Neural cell (in vitro differentiated cells): ENCODE data around the gene PDGFA. TPM values are rescaled to one million over a fixed set of nuclear protein-coding genes. Genes with fewer than 3 reads are reported as not detected.

Experiments
- H2AFZ ChIP-seq: fragments of 200-600, 300-800 bp; sonication (generic), shearing (Covaris generic); 2 replicates; pipeline ENCODE4 v1.6.0; 2014; ENCODE audit warnings: low read depth, mild to moderate bottlenecking, antibody characterized with exemption, low read length, moderate library complexity
- H3F3A ChIP-seq: fragments of 200-600 bp; shearing (Covaris generic); 2 replicates; pipeline ENCODE4 v1.6.1; 2016; ENCODE audit warnings: mild to moderate bottlenecking, moderate library complexity, mixed read lengths, antibody characterized with exemption, low read length; ENCODE audit not compliant: insufficient read depth, poor library complexity, severe bottlenecking
- H3K27ac ChIP-seq: fragments of 200-600, 300-800 bp; sonication (generic), shearing (Covaris generic); 2 replicates; pipeline ENCODE4 v1.5.1; 2014; ENCODE audit warnings: mild to moderate bottlenecking, low read length, moderate library complexity
- H3K27me3 ChIP-seq: fragments of 300-800, 200-600 bp; sonication (generic), shearing (Covaris generic); 2 replicates; pipeline ENCODE4 v1.6.0; 2014; ENCODE audit warnings: mild to moderate bottlenecking, low read depth, low read length, moderate library complexity; ENCODE audit not compliant: insufficient read depth
- H3K36me3 ChIP-seq: fragments of 300-800, 200-600 bp; sonication (generic), shearing (Covaris generic); 2 replicates; pipeline ENCODE4 v1.5.1; 2014; ENCODE audit warnings: mild to moderate bottlenecking, antibody characterized with exemption, low read length, moderate library complexity; ENCODE audit not compliant: insufficient read depth
- H3K4me2 ChIP-seq: fragments of 300-800, 200-600 bp; sonication (generic), shearing (Covaris generic); 2 replicates; pipeline ENCODE4 v1.6.0; 2014; ENCODE audit warnings: mild to moderate bottlenecking, low read length
- H3K4me3 ChIP-seq: fragments of 300-800, 200-600 bp; sonication (generic), shearing (Covaris generic); 2 replicates; pipeline ENCODE4 v1.5.1; 2014; ENCODE audit warnings: mild to moderate bottlenecking, low read length, moderate library complexity
- H3K79me2 ChIP-seq: fragments of 200-600 bp; shearing (Covaris generic); replicated peaks from 2 replicates; pipeline ENCODE4 v1.6.0; 2014; ENCODE audit warnings: mild to moderate bottlenecking, low read length, moderate library complexity; ENCODE audit not compliant: insufficient read depth
- H3K9ac ChIP-seq: fragments of 300-800, 200-600 bp; sonication (generic), shearing (Covaris generic); 2 replicates; pipeline ENCODE4 v1.6.1; 2016; ENCODE audit warnings: mild to moderate bottlenecking, low read length, mixed read lengths
- H3K9me2 ChIP-seq: fragments of 200-600 bp; shearing (Covaris generic); 2 replicates; pipeline ENCODE4 v1.6.1; 2016; ENCODE audit warnings: mild to moderate bottlenecking, low read length, mixed read lengths; ENCODE audit not compliant: insufficient read depth
- H3K9me3 ChIP-seq: fragments of 200-600, 300-800 bp; sonication (generic), shearing (Covaris generic); 2 replicates; pipeline ENCODE4 v1.6.1; 2016; ENCODE audit warnings: mild to moderate bottlenecking, mixed run types, low read length, moderate library complexity, mixed read lengths
- H4K20me1 ChIP-seq: fragments of 200-600 bp; shearing (Covaris generic); 2 replicates; pipeline ENCODE4 v1.6.1; 2016; ENCODE audit warnings: mild to moderate bottlenecking, mixed run types; ENCODE audit not compliant: insufficient read depth
- EP300 ChIP-seq: fragments of 450-650 bp; conservative IDR thresholded peaks from 2 replicates; pipeline ENCODE4 v1.6.1; 2014; ENCODE audit warnings: antibody characterized with exemption, mild to moderate bottlenecking, moderate library complexity; ENCODE audit not compliant: poor library complexity, severe bottlenecking
- EZH2 ChIP-seq: fragments of 200-600, 300-800 bp; shearing (Covaris generic), sonication (generic); IDR thresholded peaks from 2 replicates; pipeline ENCODE4 v1.6.1; 2014; ENCODE audit warnings: antibody characterized with exemption, low read length, borderline replicate concordance, mild to moderate bottlenecking; ENCODE audit not compliant: insufficient read depth, poor library complexity, severe bottlenecking
- MXI1 ChIP-seq: fragments of 450-650 bp; conservative IDR thresholded peaks from 2 replicates; pipeline ENCODE4 v1.6.1; 2014; ENCODE audit warnings: antibody characterized with exemption, mild to moderate bottlenecking; ENCODE audit not compliant: poor library complexity, severe bottlenecking
- POLR2AphosphoS5 ChIP-seq: IDR thresholded peaks from 2 replicates; pipeline ENCODE4 v1.6.1; 2012
- RAD21 ChIP-seq: fragments of 450-650 bp; conservative IDR thresholded peaks from 2 replicates; pipeline ENCODE4 v1.6.1; 2014; ENCODE audit warnings: antibody characterized with exemption, mild to moderate bottlenecking, moderate library complexity
- SMC3 ChIP-seq: fragments of 450-650 bp; conservative IDR thresholded peaks from 2 replicates; pipeline ENCODE4 v1.6.1; 2014; ENCODE audit warnings: antibody characterized with exemption, mild to moderate bottlenecking, moderate library complexity; ENCODE audit not compliant: poor library complexity
- TAF1 ChIP-seq: IDR thresholded peaks from 2 replicates; pipeline ENCODE4 v1.6.1; 2012; ENCODE audit warnings: low read depth
- polyA plus RNA-seq: library from polyadenylated mRNA; depleted of rRNA; stranded (reverse); fragments of >200 nt; gene quantifications from 2 replicates; pipeline ENCODE4 v1.2.3, GENCODE V29; 2014
- TF ChIP-seq, protein P1 (sequence below): fragments of 450-650 bp; IDR thresholded peaks from 2 replicates; pipeline ENCODE4 v1.5.1; 2014; ENCODE audit warnings: antibody characterized with exemption, mild to moderate bottlenecking, moderate library complexity; ENCODE audit not compliant: poor library complexity, severe bottlenecking
- TF ChIP-seq, protein P2 (sequence below): IDR thresholded peaks from 2 replicates; pipeline ENCODE4 v1.6.1; 2012; ENCODE audit warnings: borderline replicate concordance

PDGFA gene
- polyA plus RNA-seq, 1 donor from 2014 or later: 4.1 TPM

DNA sequence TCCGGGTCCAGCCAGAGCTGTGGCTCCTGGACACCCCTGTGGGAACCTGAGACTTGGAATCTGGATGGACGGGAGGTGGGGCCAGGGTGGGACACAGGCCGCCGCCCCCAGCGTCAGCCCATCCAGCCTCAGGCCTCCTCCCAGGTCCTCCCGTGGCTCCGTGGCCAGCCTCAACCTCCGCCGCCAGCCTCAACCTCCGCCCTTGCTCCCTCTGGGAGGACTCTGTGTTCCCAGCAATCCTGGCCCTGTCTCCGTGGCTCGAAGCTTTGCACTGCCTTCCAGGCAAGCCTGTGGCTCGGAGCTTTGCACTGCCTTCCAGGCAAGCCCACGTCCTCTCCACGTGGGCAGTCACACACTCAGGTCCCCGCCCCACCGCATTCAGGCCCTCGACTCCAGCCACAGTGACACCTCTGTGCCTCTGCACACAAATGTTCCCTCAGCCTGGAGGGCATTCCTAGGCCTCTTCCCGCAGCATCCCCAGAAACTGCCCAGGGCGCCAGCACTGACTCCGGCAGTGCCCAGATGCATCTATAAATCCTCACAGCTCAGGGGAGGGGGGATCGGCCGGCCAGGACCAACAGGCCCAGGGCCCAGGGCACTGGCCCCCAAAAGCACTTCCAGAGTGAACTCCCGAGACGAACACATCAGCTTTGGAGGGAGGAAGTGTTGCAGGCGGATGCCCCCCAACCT is 44.7 kb upstream of the PDGFA start:
- Histone ChIP-seq H3K27me3 (no peaks in the 10 kb centered on the region), H3F3A (no peaks in the 10 kb centered on the region), H3K79me2 (no peaks in the 10 kb centered on the region), H4K20me1 (no peaks in the 10 kb centered on the region), H3K4me3 (no peak overlapping the region), H3K9ac (no peak overlapping the region), H3K36me3 (no peaks in the 10 kb centered on the region), H3K4me2 (no peak overlapping the region), H2AFZ (no peak overlapping the region), H3K27ac (no peak overlapping the region), H3K9me2 (no peaks in the 10 kb centered on the region), H3K9me3 (no peaks in the 10 kb centered on the region)
- TF ChIP-seq EZH2 (no peak), EP300 (no peak), TAF1 (no peak), POLR2AphosphoS5 (no peak), RAD21 (no peak), SMC3 (no peak), MXI1 (no peak)
- TF ChIP-seq, protein P1, sequence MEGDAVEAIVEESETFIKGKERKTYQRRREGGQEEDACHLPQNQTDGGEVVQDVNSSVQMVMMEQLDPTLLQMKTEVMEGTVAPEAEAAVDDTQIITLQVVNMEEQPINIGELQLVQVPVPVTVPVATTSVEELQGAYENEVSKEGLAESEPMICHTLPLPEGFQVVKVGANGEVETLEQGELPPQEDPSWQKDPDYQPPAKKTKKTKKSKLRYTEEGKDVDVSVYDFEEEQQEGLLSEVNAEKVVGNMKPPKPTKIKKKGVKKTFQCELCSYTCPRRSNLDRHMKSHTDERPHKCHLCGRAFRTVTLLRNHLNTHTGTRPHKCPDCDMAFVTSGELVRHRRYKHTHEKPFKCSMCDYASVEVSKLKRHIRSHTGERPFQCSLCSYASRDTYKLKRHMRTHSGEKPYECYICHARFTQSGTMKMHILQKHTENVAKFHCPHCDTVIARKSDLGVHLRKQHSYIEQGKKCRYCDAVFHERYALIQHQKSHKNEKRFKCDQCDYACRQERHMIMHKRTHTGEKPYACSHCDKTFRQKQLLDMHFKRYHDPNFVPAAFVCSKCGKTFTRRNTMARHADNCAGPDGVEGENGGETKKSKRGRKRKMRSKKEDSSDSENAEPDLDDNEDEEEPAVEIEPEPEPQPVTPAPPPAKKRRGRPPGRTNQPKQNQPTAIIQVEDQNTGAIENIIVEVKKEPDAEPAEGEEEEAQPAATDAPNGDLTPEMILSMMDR: no peak
- TF ChIP-seq, protein P2, sequence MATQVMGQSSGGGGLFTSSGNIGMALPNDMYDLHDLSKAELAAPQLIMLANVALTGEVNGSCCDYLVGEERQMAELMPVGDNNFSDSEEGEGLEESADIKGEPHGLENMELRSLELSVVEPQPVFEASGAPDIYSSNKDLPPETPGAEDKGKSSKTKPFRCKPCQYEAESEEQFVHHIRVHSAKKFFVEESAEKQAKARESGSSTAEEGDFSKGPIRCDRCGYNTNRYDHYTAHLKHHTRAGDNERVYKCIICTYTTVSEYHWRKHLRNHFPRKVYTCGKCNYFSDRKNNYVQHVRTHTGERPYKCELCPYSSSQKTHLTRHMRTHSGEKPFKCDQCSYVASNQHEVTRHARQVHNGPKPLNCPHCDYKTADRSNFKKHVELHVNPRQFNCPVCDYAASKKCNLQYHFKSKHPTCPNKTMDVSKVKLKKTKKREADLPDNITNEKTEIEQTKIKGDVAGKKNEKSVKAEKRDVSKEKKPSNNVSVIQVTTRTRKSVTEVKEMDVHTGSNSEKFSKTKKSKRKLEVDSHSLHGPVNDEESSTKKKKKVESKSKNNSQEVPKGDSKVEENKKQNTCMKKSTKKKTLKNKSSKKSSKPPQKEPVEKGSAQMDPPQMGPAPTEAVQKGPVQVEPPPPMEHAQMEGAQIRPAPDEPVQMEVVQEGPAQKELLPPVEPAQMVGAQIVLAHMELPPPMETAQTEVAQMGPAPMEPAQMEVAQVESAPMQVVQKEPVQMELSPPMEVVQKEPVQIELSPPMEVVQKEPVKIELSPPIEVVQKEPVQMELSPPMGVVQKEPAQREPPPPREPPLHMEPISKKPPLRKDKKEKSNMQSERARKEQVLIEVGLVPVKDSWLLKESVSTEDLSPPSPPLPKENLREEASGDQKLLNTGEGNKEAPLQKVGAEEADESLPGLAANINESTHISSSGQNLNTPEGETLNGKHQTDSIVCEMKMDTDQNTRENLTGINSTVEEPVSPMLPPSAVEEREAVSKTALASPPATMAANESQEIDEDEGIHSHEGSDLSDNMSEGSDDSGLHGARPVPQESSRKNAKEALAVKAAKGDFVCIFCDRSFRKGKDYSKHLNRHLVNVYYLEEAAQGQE: no peak

DNA sequence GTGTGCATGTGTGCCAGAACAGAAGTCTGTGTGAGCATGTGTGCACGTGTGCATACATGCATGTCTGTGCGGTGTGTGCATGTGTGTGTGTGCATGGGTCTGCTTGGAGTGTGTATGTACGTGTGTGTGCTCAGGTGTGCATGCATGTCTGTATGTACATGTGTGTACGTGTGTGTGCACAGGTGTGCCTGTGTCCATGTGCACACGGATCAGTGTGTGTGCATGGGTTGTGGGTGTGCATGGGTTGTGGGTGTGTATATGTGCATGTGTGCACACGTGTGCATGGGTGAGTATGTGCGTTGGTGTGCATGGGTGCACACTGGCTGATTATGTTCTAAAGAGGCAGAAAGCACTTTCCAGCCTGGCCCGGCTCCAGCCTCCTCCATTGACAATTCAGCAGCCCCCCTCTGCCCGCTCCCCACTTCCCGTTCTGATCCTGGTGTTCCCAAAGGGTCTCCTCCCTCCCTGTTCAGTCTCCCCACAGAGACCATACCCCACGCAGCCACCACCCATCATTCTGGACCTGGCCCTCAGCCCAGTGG is 44.1 kb upstream of the PDGFA start:
- no peaks in the 10 kb centered on the region for H3K9me2 ChIP-seq
- H3K27ac ChIP-seq: no peak overlapping the region
- no peak overlapping the region for H3K4me2 ChIP-seq
- TF ChIP-seq MXI1: no peak
- TF ChIP-seq, protein P2: no peak
- TF ChIP-seq TAF1: no peak
- no peak for TF ChIP-seq SMC3
- TF ChIP-seq, protein P1: no peak
- TF ChIP-seq EZH2: no peak
- no peak for TF ChIP-seq POLR2AphosphoS5
- TF ChIP-seq EP300: no peak
- TF ChIP-seq RAD21: no peak
- no peaks in the 10 kb centered on the region for H3K27me3 ChIP-seq
- H3K9ac ChIP-seq: no peak overlapping the region
- H2AFZ ChIP-seq: no peak overlapping the region
- H4K20me1 ChIP-seq: no peaks in the 10 kb centered on the region
- no peaks in the 10 kb centered on the region for H3K79me2 ChIP-seq
- H3K4me3 ChIP-seq: no peak overlapping the region
- H3F3A ChIP-seq: no peaks in the 10 kb centered on the region
- H3K9me3 ChIP-seq: no peaks in the 10 kb centered on the region
- H3K36me3 ChIP-seq: no peaks in the 10 kb centered on the region
